Measurements from ENCODE around the gene PTPN22.
A peak's percentile ranks its signal among the peaks of the same experiment; 100 is the strongest.
"Not testable (repeated sequence)": the region's sequence is repeated elsewhere in the genome, so short reads cannot be mapped to it uniquely, and the experiment has no call there.

PTPN22 gene

GRCh38 chr1:113868387-113869083 lies 3.0 kb downstream of the PTPN22 start:
- DNase-seq (no peak), ATAC-seq (peak; percentile 64)
- no peaks in the 10 kb centered on the region for H3K9me3 Mint-ChIP-seq
- H3K4me3 Mint-ChIP-seq: peak overlapping the region; percentile 86 to 90
- H3K27me3 Mint-ChIP-seq: no peaks in the 10 kb centered on the region
- peak overlapping the region; percentile 96 for H3K27ac Mint-ChIP-seq
- H3K4me1 Mint-ChIP-seq: peaks cover 63% of the 10 kb centered on the region

DNA sequence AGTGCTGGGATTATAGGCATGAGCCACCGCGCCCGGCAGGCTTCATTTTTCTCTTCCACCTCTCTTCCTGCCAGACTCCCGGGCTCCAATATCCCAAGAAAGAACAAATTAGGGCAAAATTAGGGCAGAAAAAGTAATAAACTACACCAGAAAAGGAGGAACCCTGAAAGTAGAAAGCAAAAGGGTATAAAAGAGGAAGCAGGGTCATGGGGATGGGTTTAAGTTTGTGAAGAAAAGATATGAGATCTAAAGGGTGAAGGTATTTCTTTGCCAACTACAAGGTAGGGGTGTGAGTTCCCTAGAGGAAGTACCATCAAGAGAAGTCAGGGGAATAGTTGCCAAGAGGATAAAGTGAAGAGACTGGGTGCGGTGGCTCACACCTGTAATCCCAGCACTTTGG lies 9.9 kb downstream of the PTPN22 start:
- H3K4me3 Mint-ChIP-seq: no peak overlapping the region
- no peaks in the 10 kb centered on the region for H3K9me3 Mint-ChIP-seq
- H3K27ac Mint-ChIP-seq: no peak overlapping the region
- ATAC-seq: no peak
- no peak for DNase-seq
- H3K27me3 Mint-ChIP-seq: no peaks in the 10 kb centered on the region
- peaks cover 71% of the 10 kb centered on the region for H3K4me1 Mint-ChIP-seq

DNA sequence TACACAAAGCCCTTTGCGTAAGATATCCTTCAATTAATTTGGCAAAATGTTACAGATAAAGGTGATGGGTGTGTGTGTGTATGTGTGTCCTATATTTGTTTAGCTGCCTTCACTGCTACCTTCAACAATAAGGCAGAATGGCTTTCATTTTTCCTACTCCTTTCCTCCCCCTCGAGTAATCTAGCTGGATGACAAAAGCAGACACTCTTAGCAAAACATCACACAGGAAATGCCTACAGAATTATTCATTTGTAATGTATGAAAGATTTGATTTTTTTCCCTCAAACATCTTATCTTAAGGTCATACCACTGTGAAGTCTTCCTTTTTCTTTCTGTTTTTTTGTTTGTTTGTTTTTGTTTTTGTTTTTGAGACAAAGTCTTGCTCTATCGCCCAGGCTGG lies 10.6 kb downstream of the PTPN22 start:
- DNase-seq (no peak), ATAC-seq (no peak)
- H3K27ac Mint-ChIP-seq: no peak overlapping the region
- H3K4me1 Mint-ChIP-seq: peaks cover 67% of the 10 kb centered on the region
- no peaks in the 10 kb centered on the region for H3K27me3 Mint-ChIP-seq
- no peaks in the 10 kb centered on the region for H3K9me3 Mint-ChIP-seq
- no peak overlapping the region for H3K4me3 Mint-ChIP-seq

DNA sequence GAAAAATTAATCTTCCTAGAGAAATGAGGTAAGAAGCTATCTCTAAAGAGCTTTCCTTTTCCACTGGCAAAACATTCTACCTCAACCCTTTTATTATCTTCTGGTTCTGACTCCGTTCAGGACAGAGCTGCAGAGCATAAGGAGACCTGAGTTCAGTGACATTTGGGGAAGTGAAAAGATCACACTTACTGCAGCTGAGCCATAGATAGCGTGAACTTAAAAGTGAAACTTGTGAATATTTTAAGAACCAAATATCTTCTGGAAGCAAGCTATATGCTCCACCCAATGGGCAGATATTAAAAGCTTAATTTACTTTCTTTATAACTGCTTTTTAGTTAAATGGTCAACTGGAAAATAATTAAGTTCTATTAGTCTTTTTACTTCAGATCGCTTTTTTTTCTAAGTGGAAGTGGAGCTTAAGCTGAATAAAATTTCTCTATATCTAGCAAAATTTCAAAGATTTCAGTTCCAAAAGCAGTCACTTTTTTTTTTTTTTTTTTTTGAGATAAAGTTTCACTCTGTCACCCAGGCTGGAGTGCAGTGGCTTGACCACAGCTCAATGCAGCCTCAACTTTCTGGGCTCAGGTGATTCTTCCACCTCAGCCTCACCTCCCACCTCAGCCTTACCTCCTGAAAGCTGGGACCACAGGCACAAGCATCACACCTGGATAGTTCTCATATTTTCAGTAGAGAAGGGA lies 11.9 kb downstream of the PTPN22 start:
- DNase-seq (no peak), ATAC-seq (no peak)
- Mint-ChIP-seq H3K27ac (peak overlapping the region in 1 of 2 donors; percentile 35), H3K27me3 (no peaks in the 10 kb centered on the region), H3K4me1 (peaks cover 58% of the 10 kb centered on the region), H3K9me3 (no peaks in the 10 kb centered on the region), H3K4me3 (no peak overlapping the region)

DNA sequence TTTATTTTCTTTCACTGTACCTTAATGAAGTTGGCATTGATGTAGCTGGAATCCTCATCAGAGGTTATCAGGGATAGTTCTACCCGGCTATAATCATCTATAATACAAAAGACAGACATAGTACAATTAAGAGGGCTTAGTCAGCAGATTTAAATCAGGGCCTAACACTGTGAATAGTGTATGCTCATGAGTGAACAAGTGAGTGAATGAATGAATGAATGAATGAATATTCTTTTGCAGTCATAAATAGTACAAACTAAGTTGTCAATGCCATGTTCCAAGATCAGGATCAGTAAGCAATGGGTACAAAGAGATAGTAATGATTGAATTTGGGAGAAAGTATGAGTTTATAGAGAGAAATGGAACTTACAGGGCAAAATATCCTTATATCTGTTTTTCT lies 12.5 kb downstream of the PTPN22 start:
- ATAC-seq (no peak), DNase-seq (no peak)
- H3K27ac Mint-ChIP-seq: no peak overlapping the region
- no peak overlapping the region for H3K4me3 Mint-ChIP-seq
- H3K9me3 Mint-ChIP-seq: no peaks in the 10 kb centered on the region
- no peaks in the 10 kb centered on the region for H3K27me3 Mint-ChIP-seq
- H3K4me1 Mint-ChIP-seq: peaks cover 52% of the 10 kb centered on the region

GRCh38 chr1:113858418-113858817 lies 13.1 kb downstream of the PTPN22 start:
- ATAC-seq (no peak), DNase-seq (no peak)
- Mint-ChIP-seq H3K27ac (no peak overlapping the region), H3K4me3 (no peak overlapping the region), H3K4me1 (peaks cover 49% of the 10 kb centered on the region), H3K9me3 (no peaks in the 10 kb centered on the region), H3K27me3 (no peaks in the 10 kb centered on the region)

DNA sequence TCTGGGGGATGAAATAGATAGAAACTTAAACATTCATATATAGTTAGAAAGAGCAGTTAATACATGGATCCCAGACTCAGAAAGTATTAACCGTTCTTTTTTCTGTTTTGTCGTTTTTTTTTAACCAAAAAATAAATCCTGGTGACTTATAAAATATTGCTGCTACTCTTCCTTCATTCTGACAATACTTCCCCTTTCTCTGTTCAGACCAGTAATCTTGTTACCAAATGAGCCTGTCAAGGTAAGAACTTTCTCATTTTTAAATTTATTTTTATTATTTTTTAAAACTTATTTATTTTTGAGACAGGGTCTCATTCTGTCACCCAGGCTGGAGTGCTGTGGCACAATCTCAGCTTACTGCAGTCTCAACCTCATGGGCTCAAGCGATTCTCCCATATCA lies 13.7 kb downstream of the PTPN22 start:
- Mint-ChIP-seq H3K9me3 (no peaks in the 10 kb centered on the region), H3K27ac (no peak overlapping the region), H3K4me3 (no peak overlapping the region), H3K4me1 (peaks cover 43% of the 10 kb centered on the region), H3K27me3 (no peaks in the 10 kb centered on the region)
- ATAC-seq: no peak
- no peak for DNase-seq

DNA sequence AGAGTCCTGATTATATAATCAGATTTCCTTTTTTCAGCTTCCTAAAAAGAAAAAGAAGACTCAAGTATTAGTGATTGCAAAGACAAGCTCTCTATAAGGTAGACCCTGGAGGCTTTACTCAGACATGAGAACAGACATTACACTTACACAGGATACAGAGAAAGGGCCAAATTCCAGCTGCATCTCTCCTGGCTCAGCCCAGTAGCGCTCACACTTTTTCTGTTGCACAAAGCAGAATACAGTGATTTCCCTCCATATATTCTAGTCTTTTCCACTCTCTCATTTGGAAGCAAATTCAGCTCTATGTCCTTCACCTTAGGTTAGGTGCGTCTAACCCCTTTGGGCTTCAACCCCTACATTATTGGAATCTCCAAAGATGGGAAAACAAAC lies 15.1 kb downstream of the PTPN22 start:
- Mint-ChIP-seq H3K4me3 (no peak overlapping the region), H3K27ac (no peak overlapping the region), H3K27me3 (no peaks in the 10 kb centered on the region), H3K9me3 (no peaks in the 10 kb centered on the region), H3K4me1 (peaks cover 42% of the 10 kb centered on the region)
- no peak for ATAC-seq
- no peak for DNase-seq

DNA sequence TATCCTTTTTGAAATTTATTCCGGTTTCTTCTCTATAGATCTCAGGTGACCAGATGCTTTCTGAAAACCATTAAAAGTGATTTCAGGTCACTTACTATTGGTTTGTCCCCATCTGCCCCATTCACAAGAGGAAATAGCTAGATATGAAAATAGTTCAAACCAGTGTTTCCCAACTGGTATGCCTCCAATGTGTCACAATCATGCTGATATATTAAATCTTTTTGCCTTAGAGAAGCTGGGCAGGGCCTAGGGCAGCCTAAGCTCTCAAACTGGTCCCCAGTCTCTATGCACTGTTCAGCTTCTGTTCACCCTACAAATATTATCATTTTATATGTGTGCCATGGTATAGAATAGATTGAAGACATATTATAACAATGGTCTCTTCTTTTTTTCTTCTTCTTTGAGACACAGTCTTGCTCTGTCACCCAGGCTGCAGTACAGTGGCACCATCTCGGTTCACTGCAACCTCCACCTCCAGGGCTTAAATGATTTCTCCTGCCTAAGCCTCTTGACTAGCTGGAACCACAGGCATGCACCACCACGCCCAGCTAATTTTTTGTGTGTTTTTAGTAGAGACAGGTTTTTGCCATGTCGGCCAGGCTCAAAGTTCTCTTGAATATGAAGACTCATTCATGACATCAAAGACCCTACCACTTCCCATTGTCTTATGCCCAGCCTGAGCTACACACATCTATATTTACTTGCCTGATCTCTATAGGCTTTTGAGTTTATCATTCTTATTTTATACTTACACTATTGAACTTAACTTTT lies 15.7 kb downstream of the PTPN22 start:
- H3K27ac Mint-ChIP-seq: peak overlapping the region in 1 of 2 donors; percentile 87
- H3K9me3 Mint-ChIP-seq: no peaks in the 10 kb centered on the region
- no peaks in the 10 kb centered on the region for H3K27me3 Mint-ChIP-seq
- peaks cover 42% of the 10 kb centered on the region for H3K4me1 Mint-ChIP-seq
- ATAC-seq (no peak), DNase-seq (no peak)
- no peak overlapping the region for H3K4me3 Mint-ChIP-seq

GRCh38 chr1:113854234-113854633 lies 17.3 kb downstream of the PTPN22 start:
- H3K4me3 Mint-ChIP-seq: no peak overlapping the region
- H3K27me3 Mint-ChIP-seq: no peaks in the 10 kb centered on the region
- DNase-seq (no peak), ATAC-seq (no peak)
- peaks cover 37% of the 10 kb centered on the region for H3K4me1 Mint-ChIP-seq
- no peaks in the 10 kb centered on the region for H3K9me3 Mint-ChIP-seq
- H3K27ac Mint-ChIP-seq: no peak overlapping the region

- not testable (repeated sequence) for H3K27me3 Mint-ChIP-seq, H3K4me3 Mint-ChIP-seq, DNase-seq, ATAC-seq, H3K9me3 Mint-ChIP-seq
- Mint-ChIP-seq H3K4me1 (peaks cover 30% of the 10 kb centered on the region), H3K27ac (peak overlapping the region in 1 of 2 donors; percentile 19)
These were observed 18.8 kb downstream of the PTPN22 start for GRCh38 chr1:113852694-113853093.

DNA sequence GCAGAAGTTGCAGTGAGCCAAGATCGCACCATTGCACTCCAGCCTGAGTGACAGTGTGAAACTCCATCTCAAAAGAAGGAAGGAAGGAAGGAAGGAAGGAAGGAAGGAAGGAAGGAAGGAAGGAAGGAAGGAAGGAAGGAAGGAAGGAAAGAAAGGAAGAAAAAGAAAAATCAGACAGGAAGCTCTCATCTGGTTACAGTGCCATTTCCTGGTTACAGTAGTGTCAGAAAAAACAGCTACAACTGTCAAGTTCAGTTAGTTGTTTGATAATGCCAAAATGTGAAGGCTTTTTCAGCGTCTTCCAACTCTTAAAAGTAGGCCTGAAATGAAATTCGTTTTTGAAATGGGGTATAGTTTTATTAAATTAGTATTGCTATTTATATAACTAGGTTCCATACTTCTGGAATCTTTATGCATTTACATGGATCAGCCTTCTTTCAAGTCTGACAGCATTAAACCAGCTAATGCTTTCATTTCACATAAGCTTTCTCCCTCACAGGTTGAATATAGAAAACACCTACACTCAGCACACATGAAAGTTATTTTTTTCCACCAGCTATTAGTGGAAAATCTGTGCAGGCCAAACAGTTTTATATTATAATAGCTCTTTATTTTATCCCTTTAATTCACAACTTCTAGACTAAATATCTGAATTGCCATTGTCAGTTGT lies 21.2 kb downstream of the PTPN22 start:
- H3K4me1 Mint-ChIP-seq: peaks cover 30% of the 10 kb centered on the region
- H3K27ac Mint-ChIP-seq: peak overlapping the region in 1 of 2 donors; percentile 42
- ATAC-seq: no peak
- H3K4me3 Mint-ChIP-seq: no peak overlapping the region
- H3K9me3 Mint-ChIP-seq: peaks cover 0 to 4% of the 10 kb centered on the region in 2 donors
- DNase-seq: no peak
- no peaks in the 10 kb centered on the region for H3K27me3 Mint-ChIP-seq

DNA sequence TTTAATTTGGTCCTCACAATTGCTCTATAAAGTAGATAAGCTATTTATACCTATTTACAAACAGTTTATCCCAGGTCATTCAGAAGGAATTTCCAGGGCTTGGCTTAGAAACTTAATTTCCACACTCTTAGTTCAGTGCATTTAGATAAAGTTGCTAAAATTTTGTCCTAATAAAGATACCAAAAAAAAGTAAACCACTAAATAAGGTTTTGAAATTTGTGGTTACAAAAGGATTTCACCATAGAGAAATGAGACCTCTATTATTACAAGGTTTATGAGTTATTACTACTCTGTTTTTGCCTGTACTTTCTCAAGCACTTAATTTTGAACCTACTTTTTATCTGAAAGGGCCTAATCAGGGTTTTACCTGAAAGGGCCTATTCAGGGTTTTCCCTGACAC lies 22.4 kb downstream of the PTPN22 start:
- no peaks in the 10 kb centered on the region for H3K27me3 Mint-ChIP-seq
- no peak overlapping the region for H3K4me3 Mint-ChIP-seq
- H3K27ac Mint-ChIP-seq: no peak overlapping the region
- H3K4me1 Mint-ChIP-seq: peaks cover 30% of the 10 kb centered on the region
- H3K9me3 Mint-ChIP-seq: peaks cover 0 to 4% of the 10 kb centered on the region in 2 donors
- DNase-seq (no peak), ATAC-seq (no peak)

GRCh38 chr1:113846391-113847035 lies 25.0 kb downstream of the PTPN22 start:
- Mint-ChIP-seq H3K27ac (peak overlapping the region in 1 of 2 donors; percentile 75), H3K4me1 (peaks cover 19% of the 10 kb centered on the region), H3K27me3 (no peaks in the 10 kb centered on the region), H3K4me3 (no peak overlapping the region), H3K9me3 (peaks cover 0 to 4% of the 10 kb centered on the region in 2 donors)
- ATAC-seq (no peak), DNase-seq (no peak)

DNA sequence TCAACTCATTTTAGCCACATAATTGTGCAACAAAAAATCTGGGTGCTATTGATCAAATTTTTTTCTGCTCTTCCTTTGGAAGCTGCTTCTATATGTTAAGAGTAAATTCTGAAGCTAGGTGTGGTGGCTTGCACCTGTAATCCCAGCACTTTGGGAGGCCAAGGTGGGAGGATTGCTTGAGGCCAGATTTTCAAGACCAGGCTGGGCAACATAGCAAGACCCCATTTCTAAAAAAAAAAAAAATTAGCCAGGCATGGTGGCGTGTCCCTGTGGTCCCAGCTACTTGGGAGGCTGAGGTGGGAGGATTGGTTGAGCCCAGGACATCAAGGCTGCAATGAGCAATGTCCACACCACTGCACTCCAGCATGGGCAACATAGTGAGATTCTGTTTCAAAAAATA lies 35.0 kb downstream of the PTPN22 start:
- H3K4me3 Mint-ChIP-seq: no peak overlapping the region
- ATAC-seq: no peak

More for the DNA sequence above, 35.0 kb downstream of the PTPN22 start:
- Mint-ChIP-seq H3K27me3 (no peaks in the 10 kb centered on the region), H3K4me1 (no peaks in the 10 kb centered on the region), H3K9me3 (no peaks in the 10 kb centered on the region), H3K27ac (no peak overlapping the region)
- no peak for DNase-seq
